Ishikawa (cell line): Measurements from ENCODE around the gene ASB6.

Experiments
- CEBPB ChIP-seq: IDR thresholded peaks from 2 replicates; pipeline ENCODE4 v1.6.1; 2012
- CREB1 ChIP-seq: IDR thresholded peaks from 2 replicates; pipeline ENCODE4 v1.6.1; 2012; ENCODE audit warnings: low read depth
- EGR1 ChIP-seq: IDR thresholded peaks from 2 replicates; pipeline ENCODE4 v1.6.1; 2012
- EP300 ChIP-seq: IDR thresholded peaks from 2 replicates; pipeline ENCODE4 v1.6.1; 2012; ENCODE audit warnings: borderline replicate concordance
- FOXM1 ChIP-seq: IDR thresholded peaks from 2 replicates; pipeline ENCODE4 v1.6.1; 2012; ENCODE audit warnings: low read depth, borderline replicate concordance
- MAX ChIP-seq: IDR thresholded peaks from 2 replicates; pipeline ENCODE4 v1.6.1; 2012
- NFIC ChIP-seq: IDR thresholded peaks from 2 replicates; pipeline ENCODE4 v1.6.1; 2012
- RAD21 ChIP-seq: IDR thresholded peaks from 2 replicates; pipeline ENCODE4 v1.6.1; 2012; ENCODE audit warnings: low read depth
- REST ChIP-seq: IDR thresholded peaks from 2 replicates; pipeline ENCODE4 v1.6.1; 2012; ENCODE audit warnings: low read depth, mild to moderate bottlenecking
- TAF1 ChIP-seq: IDR thresholded peaks from 2 replicates; pipeline ENCODE4 v1.6.1; 2012; ENCODE audit warnings: low read depth, mild to moderate bottlenecking
- TCF12 ChIP-seq: IDR thresholded peaks from 2 replicates; pipeline ENCODE4 v1.6.1; 2012; ENCODE audit warnings: low read depth
- TEAD4 ChIP-seq: IDR thresholded peaks from 2 replicates; pipeline ENCODE4 v1.6.1; 2012
- USF1 ChIP-seq: IDR thresholded peaks from 2 replicates; pipeline ENCODE4 v1.6.1; 2012
- YY1 ChIP-seq: IDR thresholded peaks from 2 replicates; pipeline ENCODE4 v1.6.1; 2012; ENCODE audit warnings: low read depth
- ZBTB7A ChIP-seq: IDR thresholded peaks from 2 replicates; pipeline ENCODE4 v1.6.1; 2012; ENCODE audit warnings: low read depth

ASB6 gene

GRCh38 chr9:129674229-129674628 is 32.3 kb upstream of the ASB6 start:
- TF ChIP-seq MAX (no peak), EP300 (no peak), EGR1 (no peak), ZBTB7A (no peak)

GRCh38 chr9:129673602-129674001 is 31.7 kb upstream of the ASB6 start:
- TF ChIP-seq CEBPB (no peak), YY1 (no peak), FOXM1 (no peak), EGR1 (no peak), RAD21 (no peak), MAX (no peak), TAF1 (no peak), USF1 (no peak), EP300 (no peak), CREB1 (no peak), NFIC (no peak), TCF12 (no peak)

- TF ChIP-seq REST (no peak), FOXM1 (no peak), NFIC (no peak), CEBPB (no peak), ZBTB7A (no peak), MAX (no peak), TCF12 (no peak), EGR1 (no peak), YY1 (no peak), RAD21 (no peak), USF1 (no peak), EP300 (no peak), TEAD4 (no peak), CREB1 (no peak), TAF1 (no peak)
These were observed 30.8 kb upstream of the ASB6 start for GRCh38 chr9:129672702-129673101.

GRCh38 chr9:129671519-129671918 is 29.6 kb upstream of the ASB6 start:
- TF ChIP-seq MAX, result no peak
- no peak for TF ChIP-seq RAD21
- TF ChIP-seq TCF12, result no peak

GRCh38 chr9:129671065-129671464 is 29.1 kb upstream of the ASB6 start:
- TF ChIP-seq TAF1 (no peak), REST (no peak), USF1 (no peak), RAD21 (no peak), NFIC (no peak), YY1 (no peak), EGR1 (no peak), TEAD4 (no peak), ZBTB7A (no peak), MAX (no peak), EP300 (no peak), TCF12 (no peak), CREB1 (no peak), CEBPB (no peak), FOXM1 (no peak)

GRCh38 chr9:129669946-129670345 is 28.0 kb upstream of the ASB6 start:
- TF ChIP-seq CREB1, result no peak
- TF ChIP-seq MAX, result no peak
- TF ChIP-seq EGR1, result no peak
- no peak for TF ChIP-seq RAD21
- no peak for TF ChIP-seq EP300
- no peak for TF ChIP-seq CEBPB
- no peak for TF ChIP-seq ZBTB7A
- TF ChIP-seq USF1, result no peak
- TF ChIP-seq FOXM1, result no peak
- TF ChIP-seq TAF1, result no peak
- no peak for TF ChIP-seq YY1
- TF ChIP-seq NFIC, result no peak
- no peak for TF ChIP-seq TCF12
- TF ChIP-seq REST, result no peak
- TF ChIP-seq TEAD4, result no peak
